ENCODE results near the gene YTHDC1.

GRCh38 chr4:68316193-68316969, 33.5 kb downstream of the YTHDC1 start:
- TF ChIP-seq CTCF (IDR thresholded peaks at IDR 0.05 in 4 of 5, conservative IDR thresholded peaks at IDR 0.05 in 1 of 5), result no peak
- TF ChIP-seq POLR2A (IDR thresholded peaks at IDR 0.05), result no peak
